ENCODE measurements around the gene HENMT1. TPM values are rescaled to one million over a fixed set of nuclear protein-coding genes. Genes with fewer than 3 reads are reported as not detected.

The HENMT1 gene
- total and polyA plus RNA-seq, 9 of the 15 experiments (the other 6 are each of a cell fraction or from before 2014, with no cell fraction given) = not detected

DNA sequence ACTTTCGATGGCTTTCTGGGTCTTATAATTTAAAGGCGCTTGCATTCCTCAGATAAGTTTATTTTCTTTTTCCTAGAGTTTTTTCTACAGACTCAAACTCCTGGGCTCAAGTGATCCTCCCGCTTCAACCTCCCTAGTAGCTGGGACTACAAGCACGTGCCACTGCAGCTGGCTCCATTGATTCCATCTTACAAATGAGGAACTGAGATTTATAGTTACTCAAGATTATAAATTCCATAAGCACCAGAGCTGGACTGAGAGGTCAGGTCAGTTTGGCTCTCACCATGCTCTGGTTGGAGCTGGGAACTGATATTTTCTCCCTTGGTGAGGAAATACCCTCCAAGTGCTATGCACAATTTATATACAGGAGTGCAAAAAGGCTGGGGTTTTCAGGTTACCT is 17.8 kb upstream of the HENMT1 start (continued):
- TF ChIP-seq ZNF830 (CRISPR knock-in tag; IDR thresholded peaks at IDR 0.05) (no peak), PHF21A (IDR thresholded peaks at IDR 0.05; ENCODE audit: borderline replicate concordance, low read depth) (0 out of 2 replicates have a peak, but pooled peaks have one; percentile 43), EHMT2 (IDR thresholded peaks at IDR 0.05) (no peak), SRF (CRISPR knock-in tag; IDR thresholded peaks at IDR 0.05) (no peak), BHLHE40 (IDR thresholded peaks at IDR 0.05; ENCODE audit: low read length) (peak; percentile 82), SPI1 (IDR thresholded peaks at IDR 0.05; ENCODE audit: borderline replicate concordance, low read depth, low read length) (peak; percentile 50; the same call in 1 of the 2 replicates), ZKSCAN8 (CRISPR knock-in tag; IDR thresholded peaks at IDR 0.05) (no peak), PRMT5 (CRISPR knock-in tag; IDR thresholded peaks at IDR 0.05) (no peak), NFE2 (IDR thresholded peaks at IDR 0.05; ENCODE audit: low read depth) (no peak)
- TF ChIP-seq, protein P1, sequence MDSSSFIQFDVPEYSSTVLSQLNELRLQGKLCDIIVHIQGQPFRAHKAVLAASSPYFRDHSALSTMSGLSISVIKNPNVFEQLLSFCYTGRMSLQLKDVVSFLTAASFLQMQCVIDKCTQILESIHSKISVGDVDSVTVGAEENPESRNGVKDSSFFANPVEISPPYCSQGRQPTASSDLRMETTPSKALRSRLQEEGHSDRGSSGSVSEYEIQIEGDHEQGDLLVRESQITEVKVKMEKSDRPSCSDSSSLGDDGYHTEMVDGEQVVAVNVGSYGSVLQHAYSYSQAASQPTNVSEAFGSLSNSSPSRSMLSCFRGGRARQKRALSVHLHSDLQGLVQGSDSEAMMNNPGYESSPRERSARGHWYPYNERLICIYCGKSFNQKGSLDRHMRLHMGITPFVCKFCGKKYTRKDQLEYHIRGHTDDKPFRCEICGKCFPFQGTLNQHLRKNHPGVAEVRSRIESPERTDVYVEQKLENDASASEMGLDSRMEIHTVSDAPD (CRISPR knock-in tag; IDR thresholded peaks at IDR 0.05) = no peak
- TF ChIP-seq, protein P2, sequence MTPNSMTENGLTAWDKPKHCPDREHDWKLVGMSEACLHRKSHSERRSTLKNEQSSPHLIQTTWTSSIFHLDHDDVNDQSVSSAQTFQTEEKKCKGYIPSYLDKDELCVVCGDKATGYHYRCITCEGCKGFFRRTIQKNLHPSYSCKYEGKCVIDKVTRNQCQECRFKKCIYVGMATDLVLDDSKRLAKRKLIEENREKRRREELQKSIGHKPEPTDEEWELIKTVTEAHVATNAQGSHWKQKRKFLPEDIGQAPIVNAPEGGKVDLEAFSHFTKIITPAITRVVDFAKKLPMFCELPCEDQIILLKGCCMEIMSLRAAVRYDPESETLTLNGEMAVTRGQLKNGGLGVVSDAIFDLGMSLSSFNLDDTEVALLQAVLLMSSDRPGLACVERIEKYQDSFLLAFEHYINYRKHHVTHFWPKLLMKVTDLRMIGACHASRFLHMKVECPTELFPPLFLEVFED (CRISPR knock-in tag; conservative IDR thresholded peaks at IDR 0.05) = no peak
- TF ChIP-seq, protein P3, sequence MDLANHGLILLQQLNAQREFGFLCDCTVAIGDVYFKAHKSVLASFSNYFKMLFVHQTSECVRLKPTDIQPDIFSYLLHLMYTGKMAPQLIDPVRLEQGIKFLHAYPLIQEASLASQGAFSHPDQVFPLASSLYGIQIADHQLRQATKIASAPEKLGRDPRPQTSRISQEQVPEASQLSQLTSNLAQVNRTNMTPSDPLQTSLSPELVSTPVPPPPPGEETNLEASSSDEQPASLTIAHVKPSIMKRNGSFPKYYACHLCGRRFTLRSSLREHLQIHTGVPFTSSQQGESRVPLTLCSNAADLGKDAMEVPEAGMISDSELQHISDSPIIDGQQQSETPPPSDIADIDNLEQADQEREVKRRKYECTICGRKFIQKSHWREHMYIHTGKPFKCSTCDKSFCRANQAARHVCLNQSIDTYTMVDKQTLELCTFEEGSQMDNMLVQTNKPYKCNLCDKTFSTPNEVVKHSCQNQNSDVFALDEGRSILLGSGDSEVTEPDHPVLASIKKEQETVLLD (IDR thresholded peaks at IDR 0.05) = no peak
